Astrocyte of the spinal cord (primary cell): Measurements from ENCODE around the gene OTOS.

Source experiments
- DNase-seq: peaks from one replicate; pipeline ENCODE4 v3.0.0; 2011; ENCODE audit warnings: low read depth, low spot score
- H3K4me3 ChIP-seq: 2 replicates; pipeline ENCODE4 v1.5.1; 2011; ENCODE audit warnings: low read depth, mild to moderate bottlenecking, low read length, moderate library complexity
- in situ Hi-C: cut with HindIII; loops from 2 replicates; pipeline ENCODE4 v1.10.0; 2017; ENCODE audit warnings: low sequenced_read_pairs
- TF ChIP-seq, protein P1 (sequence below): IDR thresholded peaks from 2 replicates; pipeline ENCODE4 v1.5.1; 2012; ENCODE audit warnings: low read depth, mild to moderate bottlenecking, low read length, inconsistent platforms

The OTOS gene

DNA sequence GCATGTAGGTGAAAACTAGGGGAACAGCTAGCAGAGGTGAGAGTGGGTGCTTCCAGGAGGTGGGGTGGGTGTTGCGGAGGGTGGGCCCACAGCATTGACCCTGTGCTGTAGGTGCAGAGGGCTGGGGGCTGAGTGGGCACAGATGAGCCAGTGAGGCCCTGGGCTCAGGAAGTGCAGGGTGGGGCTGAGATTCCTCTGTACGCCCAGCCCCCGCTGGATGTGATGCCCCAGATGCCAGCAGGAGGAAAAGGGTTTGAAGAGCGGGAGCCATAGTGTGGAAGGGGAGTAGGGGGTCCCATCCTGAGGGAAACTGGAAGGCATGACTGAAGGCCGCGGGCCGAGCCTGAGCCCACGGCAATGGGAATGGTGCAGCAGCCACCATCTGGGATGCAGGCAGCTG, 14.1 kb upstream of the OTOS start:
- DNase-seq, result no peak
- no peak overlapping the region for H3K4me3 ChIP-seq
- TF ChIP-seq, protein P1, sequence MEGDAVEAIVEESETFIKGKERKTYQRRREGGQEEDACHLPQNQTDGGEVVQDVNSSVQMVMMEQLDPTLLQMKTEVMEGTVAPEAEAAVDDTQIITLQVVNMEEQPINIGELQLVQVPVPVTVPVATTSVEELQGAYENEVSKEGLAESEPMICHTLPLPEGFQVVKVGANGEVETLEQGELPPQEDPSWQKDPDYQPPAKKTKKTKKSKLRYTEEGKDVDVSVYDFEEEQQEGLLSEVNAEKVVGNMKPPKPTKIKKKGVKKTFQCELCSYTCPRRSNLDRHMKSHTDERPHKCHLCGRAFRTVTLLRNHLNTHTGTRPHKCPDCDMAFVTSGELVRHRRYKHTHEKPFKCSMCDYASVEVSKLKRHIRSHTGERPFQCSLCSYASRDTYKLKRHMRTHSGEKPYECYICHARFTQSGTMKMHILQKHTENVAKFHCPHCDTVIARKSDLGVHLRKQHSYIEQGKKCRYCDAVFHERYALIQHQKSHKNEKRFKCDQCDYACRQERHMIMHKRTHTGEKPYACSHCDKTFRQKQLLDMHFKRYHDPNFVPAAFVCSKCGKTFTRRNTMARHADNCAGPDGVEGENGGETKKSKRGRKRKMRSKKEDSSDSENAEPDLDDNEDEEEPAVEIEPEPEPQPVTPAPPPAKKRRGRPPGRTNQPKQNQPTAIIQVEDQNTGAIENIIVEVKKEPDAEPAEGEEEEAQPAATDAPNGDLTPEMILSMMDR, result no peak
- in situ Hi-C loops, result no loop called here

DNA sequence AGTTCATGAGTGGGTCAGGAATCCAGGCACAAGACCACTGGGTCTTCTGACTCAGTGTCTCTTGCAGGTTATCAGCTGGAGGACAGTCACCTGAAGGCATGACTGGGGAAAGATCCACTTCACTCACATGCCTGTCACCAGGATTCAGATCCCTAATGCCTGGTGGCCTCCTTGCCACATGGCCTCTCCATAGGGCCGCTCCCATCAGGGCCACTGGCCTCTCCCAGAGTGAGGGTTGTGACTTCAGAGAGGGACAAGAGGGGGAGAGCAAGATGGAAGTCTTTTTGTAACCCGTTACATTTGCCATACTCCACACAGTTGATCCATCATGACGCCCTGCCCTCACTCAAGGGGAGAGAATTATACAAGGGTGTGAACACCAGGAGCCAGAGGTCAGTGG, 13.0 kb upstream of the OTOS start:
- TF ChIP-seq, protein P1, result no peak
- in situ Hi-C loops, result no loop called here
- H3K4me3 ChIP-seq, result no peak overlapping the region
- DNase-seq, result no peak

- in situ Hi-C loops, result no loop called here
- no peak overlapping the region for H3K4me3 ChIP-seq
- DNase-seq, result no peak
- TF ChIP-seq, protein P1, result no peak
These were observed 11.1 kb upstream of the OTOS start for GRCh38 chr2:240151477-240152031.

DNA sequence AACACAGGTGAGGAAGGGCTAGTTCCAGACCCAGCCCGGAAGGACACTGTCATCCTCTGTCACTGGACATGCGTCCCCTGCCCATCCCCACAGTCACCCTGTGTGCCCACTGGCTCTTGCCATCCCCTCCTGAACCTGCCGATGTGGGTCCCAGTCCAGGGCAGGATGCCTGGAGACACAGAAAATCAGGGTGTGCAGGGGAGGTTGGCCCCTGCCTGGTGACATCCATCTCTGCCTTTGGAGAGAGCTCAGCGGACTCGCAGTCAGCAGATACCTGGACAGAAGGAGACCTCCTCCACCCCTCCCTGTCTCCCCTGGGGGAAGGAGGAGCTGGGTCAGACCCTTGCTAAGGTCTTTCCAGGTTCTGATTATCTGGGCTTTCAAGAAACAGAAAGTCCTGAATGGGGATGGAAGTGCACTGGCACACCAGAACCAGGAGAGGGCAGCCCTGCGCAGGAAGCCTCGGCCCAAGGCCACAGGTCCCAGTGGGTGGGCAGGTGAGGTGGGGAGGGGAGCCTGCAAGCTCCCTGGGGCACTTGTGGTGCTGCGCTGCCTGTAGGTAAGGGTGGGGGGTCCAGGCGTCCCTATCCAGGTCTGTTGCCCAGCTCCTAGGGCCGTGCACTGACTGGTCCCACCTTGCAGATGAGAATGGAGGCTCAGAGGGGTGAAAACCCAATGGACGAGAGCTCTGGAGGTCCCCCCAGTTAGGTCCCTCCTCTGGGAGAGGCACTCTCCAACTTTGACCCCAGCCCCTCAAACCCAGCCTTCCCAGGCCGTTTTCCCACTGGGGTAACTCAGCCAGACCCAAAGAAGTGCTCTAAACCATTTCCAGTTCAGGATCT, 9.7 kb upstream of the OTOS start:
- TF ChIP-seq, protein P1, result peak; percentile 93
- no peak overlapping the region for H3K4me3 ChIP-seq
- DNase-seq, result peak; percentile 22
- in situ Hi-C loops, result no loop called here

DNA sequence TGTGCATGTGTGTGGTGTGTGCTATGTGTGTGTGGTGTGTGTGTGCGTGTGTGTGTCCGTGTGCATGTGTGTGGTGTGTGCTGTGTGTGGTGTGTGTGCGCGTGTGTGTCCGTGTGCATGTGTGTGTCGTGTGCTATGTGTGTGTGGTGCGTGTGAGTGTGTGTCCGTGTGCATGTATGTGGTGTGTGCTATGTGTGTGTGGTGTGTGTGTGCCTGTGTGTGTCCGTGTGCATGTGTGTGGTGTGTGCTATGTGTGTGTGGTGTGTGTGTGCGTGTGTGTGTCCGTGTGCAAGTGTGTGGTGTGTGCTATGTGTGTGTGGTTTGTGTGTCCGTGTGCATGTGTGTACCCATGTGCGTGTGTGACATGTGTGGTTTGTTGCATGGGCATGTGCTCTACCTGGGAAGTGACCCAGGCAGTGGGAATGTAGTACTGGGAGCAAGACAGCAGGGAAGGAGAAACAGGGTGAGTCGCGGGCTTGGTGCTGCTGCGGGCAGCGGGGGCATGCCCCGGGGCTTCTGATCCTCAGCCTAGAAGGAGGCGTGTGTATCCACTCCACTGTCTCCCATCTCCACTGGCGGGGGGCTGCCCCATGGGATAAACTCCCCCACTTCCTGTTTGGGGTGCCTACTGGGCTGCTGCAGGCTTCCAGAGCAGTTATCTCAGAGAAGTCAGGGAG, 7.6 kb upstream of the OTOS start:
- in situ Hi-C loops, result no loop called here
- no peak for DNase-seq
- TF ChIP-seq, protein P1, result no peak
- H3K4me3 ChIP-seq, result no peak overlapping the region

- DNase-seq, result no peak
- TF ChIP-seq, protein P1, result no peak
- no peak overlapping the region for H3K4me3 ChIP-seq
- in situ Hi-C loops, result no loop called here
These were observed 6.9 kb upstream of the OTOS start for GRCh38 chr2:240147382-240147781.
